Measurements from ENCODE around the gene MYO15A.

MYO15A gene

DNA sequence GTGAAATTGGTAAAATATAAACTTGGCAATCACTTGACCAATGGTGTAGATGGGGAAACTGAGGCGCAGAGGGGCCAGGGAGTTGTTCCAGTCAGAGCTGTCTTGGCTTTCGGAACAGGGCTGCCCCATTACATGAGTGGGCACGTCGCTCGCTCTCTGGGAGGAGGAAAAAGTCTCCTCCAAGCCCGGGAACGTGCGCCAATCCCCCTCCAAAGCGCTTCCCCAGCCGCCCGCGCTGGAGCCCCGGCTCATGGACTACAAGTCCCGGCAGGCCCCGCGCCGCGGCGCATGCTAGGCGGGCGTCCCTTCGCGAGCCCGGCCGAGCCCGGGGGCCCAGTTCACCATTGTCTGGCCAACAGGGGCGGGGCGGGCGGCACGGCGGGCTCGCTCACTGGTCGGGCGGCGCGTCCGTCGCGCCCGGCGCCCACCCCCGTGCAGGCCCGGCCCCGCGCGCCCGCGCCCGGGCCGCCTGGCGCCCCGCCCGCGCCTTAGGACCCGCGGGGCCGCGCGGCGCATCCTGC is 116.6 kb downstream of the MYO15A start, which contains the start of gene LLGL1:
Gene LLGL1, plus strand, starts transcription at position 515 of the 521 bp plus-strand sequence. CDS start 48 bp downstream, outside the sequence.
- peak; percentile 95 for DNase-seq

DNA sequence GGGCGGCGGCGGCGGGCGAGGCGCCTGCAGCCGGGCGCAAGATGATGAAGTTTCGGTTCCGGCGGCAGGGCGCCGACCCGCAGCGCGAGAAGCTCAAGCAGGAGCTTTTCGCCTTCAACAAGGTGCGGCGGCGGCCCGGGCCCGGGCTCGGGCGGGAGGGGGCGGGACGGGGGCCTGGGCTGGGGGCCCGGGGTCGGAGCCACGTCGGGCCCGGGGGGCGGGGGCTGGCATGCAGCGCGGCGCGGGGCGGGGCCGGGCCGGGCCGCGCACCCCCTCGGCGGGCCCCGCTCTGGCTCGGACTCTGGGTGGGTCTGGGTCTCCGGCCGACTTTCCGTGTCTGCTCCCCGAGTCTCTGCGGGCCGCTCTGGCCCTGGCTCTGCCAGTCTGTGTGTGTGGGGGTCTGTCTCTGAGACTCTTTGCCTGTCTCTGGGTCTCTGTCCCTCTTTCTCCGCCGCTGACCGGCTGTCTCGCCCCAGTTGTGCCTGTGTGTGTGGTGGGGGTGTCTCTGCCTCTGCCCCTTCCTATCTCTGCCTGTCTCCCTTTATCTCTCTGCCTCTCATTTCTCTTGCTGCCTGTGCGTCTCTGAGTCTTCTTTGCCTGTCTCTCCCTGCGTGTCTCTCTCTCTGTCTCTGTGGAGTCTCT is 117.2 kb downstream of the MYO15A start:
- no peak for DNase-seq

DNA sequence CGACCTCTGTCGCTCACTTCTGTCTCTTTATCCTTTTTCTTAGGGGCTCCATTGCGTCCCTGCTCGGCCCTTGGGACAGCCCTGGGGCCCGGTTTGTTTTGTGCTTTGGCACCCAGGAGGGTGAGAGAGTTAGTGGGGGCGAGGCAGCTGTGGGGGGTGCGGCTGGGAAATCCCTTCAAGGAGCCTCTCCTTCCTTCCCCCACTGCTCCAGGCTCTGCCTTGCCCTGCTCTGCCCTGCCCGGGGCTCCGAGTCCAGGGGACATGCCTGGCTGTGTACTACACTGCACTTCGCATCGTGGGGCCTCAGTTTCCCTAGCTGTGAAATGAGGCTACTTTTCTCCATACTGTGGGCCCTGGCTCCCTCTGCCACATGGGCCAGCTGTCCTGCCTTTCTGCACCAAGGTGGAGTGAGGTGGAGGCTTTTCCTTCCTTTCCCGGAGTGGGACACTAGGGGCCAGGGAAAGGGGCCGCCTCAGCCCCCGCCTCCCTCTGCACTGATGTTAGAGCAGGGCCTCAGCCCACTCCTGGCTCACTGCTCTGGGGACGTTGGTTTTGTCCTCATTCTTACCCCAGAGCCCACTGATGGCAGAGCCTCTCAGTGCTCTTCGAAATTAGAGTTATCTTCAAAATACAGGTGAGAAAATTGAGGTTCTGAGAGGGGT is 117.9 kb downstream of the MYO15A start:
- no peak for DNase-seq

DNA sequence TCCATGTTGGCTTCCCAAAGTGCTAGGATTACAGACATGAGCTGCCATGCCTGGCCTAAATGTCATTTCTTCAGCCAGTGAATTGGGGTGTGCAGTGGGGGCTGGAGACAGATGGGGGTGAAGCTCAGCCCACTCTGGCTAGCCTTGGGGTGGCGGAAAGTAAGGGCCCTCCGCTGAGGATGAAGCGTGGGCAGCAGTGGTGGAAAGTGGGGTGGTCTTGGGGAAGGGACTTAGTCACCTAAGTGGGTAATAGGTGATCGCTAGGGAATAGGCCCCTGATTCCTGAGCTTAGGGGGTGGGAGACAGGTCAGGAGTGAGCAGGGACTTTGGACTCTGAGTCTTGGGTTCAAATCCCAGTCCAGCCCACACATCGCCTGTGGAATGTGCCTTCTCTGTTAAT is 119.1 kb downstream of the MYO15A start:
- no peak for DNase-seq

GRCh38 chr17:18228176-18228682 is 119.7 kb downstream of the MYO15A start:
- no peak for DNase-seq

GRCh38 chr17:18229254-18229653 is 120.7 kb downstream of the MYO15A start:
- no peak for DNase-seq

Measured in central memory CD4-positive, alpha-beta T cell (primary cell).